ENCODE measurements around the gene PLPP4. TPM values are rescaled to one million over a fixed set of nuclear protein-coding genes. Genes with fewer than 3 reads are reported as not detected.

The PLPP4 gene
- total and polyA plus RNA-seq, 10 of the 15 experiments (the other 5 are each of a cell fraction or from before 2014, with no cell fraction given), result 0.08 to 3.1 (median 0.26) TPM; not detected in 3

- TF ChIP-seq ZNF687 (IDR thresholded peaks at IDR 0.05) (no peak), MAX (IDR thresholded peaks at IDR 0.05; ENCODE audit: low read depth, low read length) (no peak), SMARCA5 (IDR thresholded peaks at IDR 0.05) (no peak), MEF2A (IDR thresholded peaks at IDR 0.05; ENCODE audit: insufficient read depth, low read depth, low read length) (no peak), JUNB (IDR thresholded peaks at IDR 0.05) (no peak), ATF7 (IDR thresholded peaks at IDR 0.05; ENCODE audit: low read depth) (no peak), ZBED1 (IDR thresholded peaks at IDR 0.05; ENCODE audit: borderline replicate concordance) (no peak), HDAC2 (IDR thresholded peaks at IDR 0.05) (no peak), E2F4 (IDR thresholded peaks at IDR 0.05; ENCODE audit: low read depth, low read length) (no peak), PKNOX1 (IDR thresholded peaks at IDR 0.05) (no peak)
These were observed 41.2 kb upstream of the PLPP4 start (continued) for GRCh38 chr10:120415709-120416330.

Measured in GM12878 (cell line).